Metanephros (tissue), 2 donors: ENCODE measurements around the gene AP4M1. TPM values are rescaled to one million over a fixed set of nuclear protein-coding genes. Genes with fewer than 3 reads are reported as not detected.

ENCODE experiments used
- small RNA-seq: library from RNA; depleted of rRNA; stranded (forward); fragments of <200 nt; gene quantifications from one replicate; pipeline ENCODE3, GENCODE V24; 2014; ENCODE audit warnings: low replicate concordance
- total RNA-seq: library from RNA; depleted of rRNA; stranded (reverse); fragments of >200 nt; gene quantifications from one replicate; pipeline ENCODE4 v1.2.3, GENCODE V29; 2014

The AP4M1 gene
- 19.0 TPM for total RNA-seq

DNA sequence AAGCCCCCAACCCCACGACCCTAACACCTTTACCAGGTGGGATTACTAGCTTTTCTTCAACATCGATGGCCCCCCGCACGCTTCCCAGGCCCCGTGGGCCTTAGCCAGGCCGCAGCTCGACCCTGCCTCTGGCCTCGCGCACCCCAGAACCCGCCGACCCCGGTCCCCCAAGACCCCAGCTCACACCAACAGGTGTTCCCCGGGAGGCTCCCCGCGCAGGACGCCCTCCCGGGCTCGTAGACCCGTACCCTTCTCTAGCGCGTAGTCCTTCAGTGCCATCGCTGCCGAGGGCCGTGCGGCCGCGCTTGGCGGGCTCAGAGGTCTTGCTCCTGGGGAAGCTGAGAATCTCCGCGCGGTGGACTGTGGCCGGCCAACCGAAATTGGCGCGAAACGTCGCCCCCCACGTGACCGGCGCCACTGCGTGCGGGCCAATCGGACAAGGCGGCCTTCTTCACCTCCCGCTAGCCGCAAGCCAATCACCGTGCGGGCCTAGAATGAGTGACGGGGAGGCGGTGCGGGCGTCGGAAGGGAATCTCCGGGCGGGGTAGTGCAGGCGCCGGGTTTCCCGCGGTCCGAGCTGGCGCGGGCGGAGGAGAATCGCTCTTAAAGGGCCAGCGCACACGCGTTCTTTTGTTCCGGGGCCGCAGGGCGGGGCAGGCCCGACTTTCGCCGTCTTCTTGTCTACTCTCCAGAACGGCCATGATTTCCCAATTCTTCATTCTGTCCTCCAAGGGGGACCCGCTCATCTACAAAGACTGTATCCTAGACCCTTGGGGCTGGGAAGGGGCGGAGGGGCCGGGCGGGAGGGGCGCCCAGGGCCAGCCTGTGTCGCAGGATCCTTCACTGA is at the start of gene AP4M1, which contains the start of gene MCM7:
AP4M1 (plus strand) TSS at position 628 of the 847 bp plus-strand sequence; CDS start at position 700, 72 bp downstream.
MCM7 (minus strand) TSS at position 382 of the 847 bp plus-strand sequence; CDS start at position 279, 103 bp downstream.

GRCh38 chr7:100081535-100082102 is 19.8 kb upstream of the AP4M1 start, which contains the start of gene ZNF3:
Gene ZNF3, minus strand, starts transcription at chr7:100081723. Its CDS starts 4,366 bp downstream, at chr7:100077357.

DNA sequence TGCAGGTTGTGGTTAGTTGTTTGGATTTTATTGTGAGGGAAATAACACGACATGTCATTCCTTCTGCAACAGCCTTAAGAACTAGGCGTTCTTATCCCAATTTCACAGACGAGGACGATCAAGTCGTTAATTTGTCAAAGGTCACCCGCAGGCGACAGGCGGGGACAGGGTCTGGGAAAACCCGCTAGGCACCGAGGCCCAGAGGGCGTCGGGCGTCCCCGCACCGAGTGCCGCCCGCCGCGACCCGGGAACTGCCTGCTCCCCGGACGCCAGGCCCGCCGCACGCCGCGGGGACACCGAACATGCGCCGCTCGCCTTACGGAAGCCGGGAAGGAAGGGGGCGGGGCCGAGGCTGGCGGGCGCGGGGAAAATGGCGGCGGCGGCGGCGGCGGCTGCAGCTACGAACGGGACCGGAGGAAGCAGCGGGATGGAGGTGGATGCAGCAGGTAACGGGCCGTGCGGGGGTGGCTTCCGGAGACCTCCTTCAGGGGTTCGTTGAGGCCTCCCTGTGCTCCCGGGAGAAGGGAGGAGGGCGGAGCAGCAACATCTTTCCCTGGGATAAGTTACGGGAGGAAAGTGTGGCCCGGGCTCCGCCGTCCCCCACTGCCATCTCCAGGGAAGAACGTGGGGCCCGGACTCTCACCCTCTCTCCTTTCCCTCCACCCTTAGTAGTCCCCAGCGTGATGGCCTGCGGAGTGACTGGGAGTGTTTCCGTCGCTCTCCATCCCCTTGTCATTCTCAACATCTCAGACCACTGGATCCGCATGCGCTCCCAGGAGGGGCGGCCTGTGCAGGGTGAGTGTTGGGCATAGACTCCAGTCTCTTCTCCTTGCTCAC is 12.6 kb upstream of the AP4M1 start, which contains the start of gene COPS6:
COPS6 (plus strand) TSS at position 349 of the 837 bp plus-strand sequence; CDS start at position 371, 22 bp downstream.

GRCh38 chr7:100119072-100119969 is 17.9 kb downstream of the AP4M1 start, which contains the start of the genes CNPY4 and TAF6:
Gene CNPY4, plus strand, starts transcription at chr7:100119634. Its CDS starts 111 bp downstream, at chr7:100119745.
Gene TAF6, minus strand, starts transcription at chr7:100119358. Its CDS starts 5,149 bp downstream, at chr7:100114209.

DNA sequence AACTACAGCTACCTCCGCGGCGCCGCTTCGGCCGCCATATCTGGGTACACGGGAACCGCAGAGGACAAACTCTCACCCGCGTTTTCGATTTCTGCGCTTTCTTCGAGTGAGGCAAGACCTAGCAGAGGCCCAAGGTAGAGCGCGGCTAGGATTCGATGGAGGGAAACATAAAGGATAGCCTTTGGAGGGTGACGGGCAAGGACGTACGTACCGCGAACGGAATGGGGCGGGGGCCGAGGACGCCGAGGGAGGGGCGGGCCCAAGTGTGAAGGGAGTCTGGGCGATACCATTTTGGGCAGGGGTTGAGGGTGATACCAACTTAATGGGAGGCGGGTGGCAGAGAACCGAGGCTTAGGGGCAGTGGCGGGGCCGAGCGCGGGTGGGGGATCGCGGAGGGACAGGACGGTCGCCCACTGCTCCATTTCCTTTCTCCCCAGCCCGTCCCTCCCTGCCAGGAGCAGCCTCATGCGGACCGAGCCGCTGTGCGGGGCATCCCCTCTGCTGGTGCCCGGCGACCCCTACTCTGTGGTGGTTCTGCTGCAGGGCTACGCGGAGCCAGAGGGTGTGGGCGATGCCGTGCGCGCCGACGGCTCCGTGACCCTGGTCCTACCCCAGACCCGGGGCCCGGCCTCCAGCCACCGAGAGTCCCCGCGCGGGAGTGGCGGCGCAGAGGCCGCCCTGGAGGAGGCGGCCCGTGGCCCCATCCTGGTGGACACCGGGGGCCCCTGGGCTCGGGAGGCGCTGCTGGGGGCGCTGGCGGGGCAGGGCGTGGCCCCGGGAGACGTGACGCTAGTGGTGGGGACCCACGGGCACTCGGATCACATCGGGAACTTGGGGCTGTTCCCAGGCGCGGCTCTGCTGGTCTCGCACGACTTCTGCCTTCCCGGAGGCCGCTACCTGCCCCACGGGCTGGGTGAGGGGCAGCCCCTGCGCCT is 25.8 kb downstream of the AP4M1 start, which contains the start of gene MBLAC1:
MBLAC1 (plus strand) TSS at position 37 of the 935 bp plus-strand sequence; CDS start at position 466, 429 bp downstream.

GRCh38 chr7:100148559-100149328 is 47.3 kb downstream of the AP4M1 start, which contains the start of gene LAMTOR4:
Gene LAMTOR4, plus strand, starts transcription at chr7:100148918. Its CDS starts 55 bp downstream, at chr7:100148973.

Small RNAs within 50 kb of the gene (small RNA-seq; reads per million reads assigned to genes)
- gene MIR106B = 49.7 reads per million, percentile 97 among the genes with 10 or more reads in this experiment
- 1,101 reads per million, percentile 99 among the genes with 10 or more reads in this experiment for gene MIR25
- gene MIR93 = 433 reads per million, percentile 99 among the genes with 10 or more reads in this experiment

Other genes starting within 250 kb of the AP4M1 start
- not detected for gene OR2AE1, start 224.6 kb upstream of the AP4M1 start, total RNA-seq
- 28.1 TPM for gene TRIM4, start 182.1 kb upstream of the AP4M1 start, total RNA-seq
- 0.23 TPM for gene GJC3, start 172.0 kb upstream of the AP4M1 start, total RNA-seq
- 18.7 TPM for gene AZGP1, start 125.6 kb upstream of the AP4M1 start, total RNA-seq
- 56.9 TPM for gene ZKSCAN1, start 86.0 kb upstream of the AP4M1 start, total RNA-seq
- 14.6 TPM for gene ZSCAN21, start 51.9 kb upstream of the AP4M1 start, total RNA-seq
- 36.6 TPM for gene ZNF3, start 19.9 kb upstream of the AP4M1 start, total RNA-seq
- gene COPS6, start 12.7 kb upstream of the AP4M1 start, total RNA-seq = 56.9 TPM
- 77.7 TPM for gene MCM7, start 246 bp upstream of the AP4M1 start, total RNA-seq
- 54.1 TPM for gene TAF6, start 17.7 kb downstream of the AP4M1 start, total RNA-seq
- gene CNPY4, start 18.0 kb downstream of the AP4M1 start, total RNA-seq = 24.8 TPM
- 4.8 TPM for gene MBLAC1, start 25.3 kb downstream of the AP4M1 start, total RNA-seq
- 83.1 TPM for gene LAMTOR4, start 47.3 kb downstream of the AP4M1 start, total RNA-seq
- 9.9 TPM for gene TRAPPC14, start 57.1 kb downstream of the AP4M1 start, total RNA-seq
- 4.7 TPM for gene GAL3ST4, start 67.0 kb downstream of the AP4M1 start, total RNA-seq
- 12.3 TPM for gene GPC2, start 75.7 kb downstream of the AP4M1 start, total RNA-seq
- 1.3 TPM for gene STAG3, start 76.3 kb downstream of the AP4M1 start, total RNA-seq
- not detected for gene PVRIG, start 118.3 kb downstream of the AP4M1 start, total RNA-seq
- not detected for gene SPDYE3, start 206.1 kb downstream of the AP4M1 start, total RNA-seq